Measurements from ENCODE around the gene TBXT. TPM values are rescaled to one million over a fixed set of nuclear protein-coding genes. Genes with fewer than 3 reads are reported as not detected.

Gene TBXT
- total RNA-seq, 1 experiment from 2014 or later, result 0.31 TPM

DNA sequence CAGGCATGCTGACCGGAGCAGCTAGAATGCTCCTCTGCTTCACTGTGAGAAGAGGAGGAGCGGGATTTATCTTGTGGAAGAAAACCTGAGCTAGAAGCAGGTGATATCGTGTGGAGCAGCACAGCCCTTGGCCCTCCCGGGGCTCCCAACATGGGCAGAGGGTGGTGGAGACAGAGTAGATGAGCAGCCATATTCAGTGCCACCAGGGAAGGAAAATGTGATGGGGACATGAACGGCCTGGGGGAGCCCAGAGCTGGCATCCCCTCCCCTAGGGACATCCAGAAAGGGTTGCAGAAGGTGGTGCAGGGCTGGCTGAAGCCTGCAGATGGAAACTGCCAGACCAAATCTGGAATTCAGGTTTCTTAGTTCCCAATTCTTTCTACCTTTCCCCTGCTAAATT lies 24.9 kb upstream of the TBXT start:
- Mint-ChIP-seq H3K4me3 (no peak overlapping the region), H3K27ac (no peak overlapping the region), H3K4me1 (peaks cover 8 to 15% of the 10 kb centered on the region in 2 experiments), H3K27me3 (ENCODE audit: low read depth) (peaks cover 45% of the 10 kb centered on the region), H3K9me3 (no peaks in the 10 kb centered on the region; a peak in 2 of 5 replicates), H3K36me3 (ENCODE audit: insufficient read depth in 1 of 3, low read depth in 3 of 3) (peaks cover 0 to 4% (median 0%) of the 10 kb centered on the region in 3 experiments; a peak in 1 of 7 replicates)
- H3K4me2 ChIP-seq (ENCODE audit: insufficient read depth, insufficient read length, low read length), result no peak overlapping the region
- H3K18ac ChIP-seq (ENCODE audit: insufficient read length, low read depth, low read length), result no peak overlapping the region
- no peak overlapping the region for H4K91ac ChIP-seq (ENCODE audit: insufficient read length, low read depth, low read length)
- no peaks in the 10 kb centered on the region for H4K20me1 ChIP-seq (ENCODE audit: control insufficient read depth, insufficient read depth, insufficient read length)
- H2BK5ac ChIP-seq (ENCODE audit: insufficient read length, low read length), result no peak overlapping the region
- H3K56ac ChIP-seq (ENCODE audit: insufficient read length, low read depth, low read length), result no peak overlapping the region
- no CpG with 5 or more reads among the region's 5 CpGs for WGBS (ENCODE audit: extremely low coverage, insufficient read length, low lambda C conversion rate)
- no peaks in the 10 kb centered on the region for H3K9me3 ChIP-seq (ENCODE audit: control insufficient read depth, low read depth, low read length)
- H2AFZ ChIP-seq (ENCODE audit: low read length), result no peak overlapping the region
- H3K4me1 ChIP-seq (ENCODE audit: insufficient read depth, low read length), result peaks cover 2% of the 10 kb centered on the region; the same call in 1 of the 2 replicates
- H3K23ac ChIP-seq (ENCODE audit: insufficient read length, low read depth, low read length), result no peak overlapping the region
- no peaks in the 10 kb centered on the region for H3K79me2 ChIP-seq (ENCODE audit: insufficient read depth, low read length)
- no peak overlapping the region for H3T11ph ChIP-seq (ENCODE audit: low read length)
- no peak overlapping the region for H3K27ac ChIP-seq (ENCODE audit: insufficient read length, low read depth, low read length)
- H3K14ac ChIP-seq (ENCODE audit: insufficient read depth, low read length), result no peak overlapping the region; the same call in 1 of the 2 replicates
- no peak overlapping the region for H2BK15ac ChIP-seq (ENCODE audit: low read depth, low read length)
- H4K8ac ChIP-seq (replicated peaks; ENCODE audit: insufficient read length, low read depth, low read length), result no peak overlapping the region
- no peak for DNase-seq
- H3K27me3 ChIP-seq (ENCODE audit: insufficient read depth, low read length), result no peaks in the 10 kb centered on the region; the same call in 1 of the 2 replicates
- no peak overlapping the region for H2BK20ac ChIP-seq (ENCODE audit: low read depth, low read length, poor library complexity, severe bottlenecking)
- no peak overlapping the region for H2BK12ac ChIP-seq (ENCODE audit: insufficient read length, low read depth, low read length)
- no peaks in the 10 kb centered on the region for H3K23me2 ChIP-seq (ENCODE audit: insufficient read length, low read depth, low read length, poor library complexity, severe bottlenecking)
- no peak overlapping the region for H2AK5ac ChIP-seq (ENCODE audit: insufficient read length, low read length)
- H2BK120ac ChIP-seq (ENCODE audit: low read depth, low read length, poor library complexity, severe bottlenecking), result no peak overlapping the region
- no peaks in the 10 kb centered on the region for H3K79me1 ChIP-seq (ENCODE audit: insufficient read depth, low read depth, low read length, poor library complexity, severe bottlenecking)
- TF ChIP-seq, protein P1, sequence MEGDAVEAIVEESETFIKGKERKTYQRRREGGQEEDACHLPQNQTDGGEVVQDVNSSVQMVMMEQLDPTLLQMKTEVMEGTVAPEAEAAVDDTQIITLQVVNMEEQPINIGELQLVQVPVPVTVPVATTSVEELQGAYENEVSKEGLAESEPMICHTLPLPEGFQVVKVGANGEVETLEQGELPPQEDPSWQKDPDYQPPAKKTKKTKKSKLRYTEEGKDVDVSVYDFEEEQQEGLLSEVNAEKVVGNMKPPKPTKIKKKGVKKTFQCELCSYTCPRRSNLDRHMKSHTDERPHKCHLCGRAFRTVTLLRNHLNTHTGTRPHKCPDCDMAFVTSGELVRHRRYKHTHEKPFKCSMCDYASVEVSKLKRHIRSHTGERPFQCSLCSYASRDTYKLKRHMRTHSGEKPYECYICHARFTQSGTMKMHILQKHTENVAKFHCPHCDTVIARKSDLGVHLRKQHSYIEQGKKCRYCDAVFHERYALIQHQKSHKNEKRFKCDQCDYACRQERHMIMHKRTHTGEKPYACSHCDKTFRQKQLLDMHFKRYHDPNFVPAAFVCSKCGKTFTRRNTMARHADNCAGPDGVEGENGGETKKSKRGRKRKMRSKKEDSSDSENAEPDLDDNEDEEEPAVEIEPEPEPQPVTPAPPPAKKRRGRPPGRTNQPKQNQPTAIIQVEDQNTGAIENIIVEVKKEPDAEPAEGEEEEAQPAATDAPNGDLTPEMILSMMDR (conservative IDR thresholded peaks at IDR 0.05), result no peak
- no peak overlapping the region for H3K4ac ChIP-seq (ENCODE audit: low read depth, low read length)
- H3K9ac ChIP-seq (ENCODE audit: extremely low read depth, insufficient read length, low read length), result no peak overlapping the region
- H4K5ac ChIP-seq (ENCODE audit: insufficient read length, low read depth, low read length), result no peak overlapping the region
